Endothelial cell of umbilical vein (primary cell): ENCODE data around the gene NCOA6. TPM values are rescaled to one million over a fixed set of nuclear protein-coding genes. Genes with fewer than 3 reads are reported as not detected.

Experiments
- BruUV-seq: library from RNA; stranded (reverse); fragments of 400-500 nt; replicated peaks from 2 replicates; lab custom pipeline; 2021; lab: Mats Ljungman, UMichigan
- CTCF ChIA-PET: fragments of 300-600, 350-600 bp; sonication (Branson Sonifier 250); formaldehyde crosslinking; loops from one replicate; lab custom pipeline; 2021; ENCODE audit warnings: antibody characterized with exemption, inconsistent platforms; lab: Charles Lee
- POLR2A ChIA-PET: fragments of 300-600, 350-600 bp; sonication (Branson Sonifier 250); formaldehyde crosslinking; loops from one replicate; lab custom pipeline; 2021; ENCODE audit warnings: antibody characterized with exemption, inconsistent platforms; lab: Charles Lee
- DNase-seq: peaks from one replicate; pipeline ENCODE4 v3.0.0-alpha.2; 2011; ENCODE audit warnings: low read depth, low spot score
- FAIRE-seq: peaks from 2 replicates; lab custom pipeline; 2011; peaks lifted over from hg19 to GRCh38; lab: Jason Lieb, UNC
- H2AFZ ChIP-seq: 2 replicates; pipeline ENCODE4 v1.6.0; 2012; ENCODE audit warnings: low read depth, low read length, control low read depth, inconsistent platforms
- H3K27ac ChIP-seq: 2 replicates; pipeline ENCODE4 v1.5.1; 2011; ENCODE audit warnings: low read depth, mild to moderate bottlenecking, control low read depth, low read length, moderate library complexity; ENCODE audit not compliant: insufficient read depth
- H3K27me3 ChIP-seq, 2 experiments: 2 replicates each; pipeline versions ENCODE4 v1.6.0 to v1.6.1; 2011; ENCODE audit warnings: low read length in 2 of 2, mixed read lengths in 1 of 2; ENCODE audit not compliant: control insufficient read depth in 2 of 2, insufficient read depth in 2 of 2
- H3K36me3 ChIP-seq, 2 experiments: 2 replicates in 1 of 2; 3 replicates in 1 of 2; pipeline ENCODE4 v1.5.1; 2011; ENCODE audit warnings: low read length in 2 of 2, mild to moderate bottlenecking in 1 of 2, moderate library complexity in 1 of 2; ENCODE audit not compliant: control insufficient read depth in 2 of 2, insufficient read depth in 2 of 2; ENCODE audit errors: extremely low read depth in 1 of 2
- H3K4me1 ChIP-seq: 3 replicates; pipeline ENCODE4 v1.5.1; 2011; ENCODE audit warnings: mild to moderate bottlenecking, low read length; ENCODE audit not compliant: control insufficient read depth, insufficient read depth; ENCODE audit errors: extremely low read depth
- H3K4me2 ChIP-seq: 2 replicates; pipeline ENCODE4 v1.6.1; 2011; ENCODE audit warnings: low read length, control low read depth, mixed read lengths; ENCODE audit not compliant: insufficient read depth
- H3K4me3 ChIP-seq, 3 experiments: fragments of 200-600 bp in 1 of 3; sonication (generic), shearing (Covaris generic) in 1 of 3; replicated peaks in 1 of 3; 2 replicates each; pipeline ENCODE4 v1.5.1; 2011 to 2016; ENCODE audit warnings: control low read depth in 3 of 3, low read length in 3 of 3, mild to moderate bottlenecking in 2 of 3, inconsistent platforms in 1 of 3, low read depth in 1 of 3, moderate library complexity in 1 of 3; ENCODE audit not compliant: insufficient read depth in 1 of 3
- H3K79me2 ChIP-seq: 2 replicates; pipeline ENCODE4 v1.6.0; 2012; ENCODE audit warnings: low read length, inconsistent platforms; ENCODE audit not compliant: control insufficient read depth, insufficient read depth
- H3K9ac ChIP-seq: replicated peaks from 2 replicates; pipeline ENCODE3; 2011; ENCODE audit warnings: low read length, control low read depth; ENCODE audit not compliant: insufficient read depth; ENCODE audit errors: extremely low read depth
- H3K9me1 ChIP-seq: replicated peaks from 3 replicates; pipeline ENCODE4 v1.6.0; 2011; ENCODE audit warnings: mild to moderate bottlenecking, low read length; ENCODE audit not compliant: control insufficient read depth, insufficient read depth; ENCODE audit errors: extremely low read depth
- H3K9me3 ChIP-seq: replicated peaks from 2 replicates; pipeline ENCODE4 v1.5.1; 2012; ENCODE audit warnings: low read length, inconsistent platforms; ENCODE audit not compliant: control insufficient read depth, insufficient read depth
- H4K20me1 ChIP-seq: replicated peaks from 2 replicates; pipeline ENCODE3; 2011; ENCODE audit warnings: mild to moderate bottlenecking, low read length; ENCODE audit not compliant: control insufficient read depth, insufficient read depth; ENCODE audit errors: extremely low read depth
- EZH2 ChIP-seq: IDR thresholded peaks from 2 replicates; pipeline ENCODE4 v1.6.1; 2012; ENCODE audit warnings: borderline replicate concordance, low read depth, mild to moderate bottlenecking, moderate library complexity, low read length, inconsistent platforms; ENCODE audit not compliant: severe bottlenecking
- FOS ChIP-seq: IDR thresholded peaks from 2 replicates; pipeline ENCODE4 v1.6.1; 2011; ENCODE audit warnings: mild to moderate bottlenecking, low read length, moderate library complexity, borderline replicate concordance; ENCODE audit not compliant: insufficient read depth
- GATA2 ChIP-seq: IDR thresholded peaks from 2 replicates; pipeline ENCODE4 v1.7.0; 2011; ENCODE audit warnings: low read depth, mild to moderate bottlenecking, moderate library complexity, mixed read lengths, low read length; ENCODE audit not compliant: insufficient read length, insufficient read depth
- JUN ChIP-seq: IDR thresholded peaks from 2 replicates; pipeline ENCODE4 v1.6.1; 2011; ENCODE audit warnings: borderline replicate concordance, low read depth; ENCODE audit not compliant: insufficient read length, insufficient read depth
- MYC ChIP-seq: IDR thresholded peaks from one replicate; pipeline ENCODE4 v1.6.1; 2011; ENCODE audit warnings: mild to moderate bottlenecking, low read depth, low read length
- POLR2A ChIP-seq: IDR thresholded peaks from 2 replicates; pipeline ENCODE4 v1.6.1; 2012; ENCODE audit warnings: low read depth, mild to moderate bottlenecking, control low read depth, low read length
- POLR2AphosphoS5 ChIP-seq: IDR thresholded peaks from 2 replicates; pipeline ENCODE4 v1.6.1; 2012; ENCODE audit warnings: low read depth, mild to moderate bottlenecking, control low read depth, low read length, moderate library complexity; ENCODE audit not compliant: insufficient read depth
- dilution Hi-C: fragments of 300-500 bp; cut with MboI; formaldehyde crosslinking; loops from one replicate; pipeline ENCODE4 v1.15.0; 2019; ENCODE audit warnings: low sequenced_read_pairs; ENCODE audit not compliant: extremely low pct_ligation_motif_present
- intact Hi-C: fragments of 100-400 bp; cut with micrococcal nuclease; formaldehyde crosslinking; loops from one replicate; pipeline ENCODE4 v1.10.0; 2022
- polyA plus RNA-seq, 4 experiments: library from polyadenylated mRNA; depleted of rRNA in 3 of 4; stranded (reverse) in 3 of 4; unstranded in 1 of 4; fragments of >200 nt; gene quantifications; 2 replicates each; pipeline versions ENCODE4 v1.2.1 to v1.2.3, GENCODE V29; 2011 to 2012; ENCODE audit warnings: missing spikeins in 1 of 4
- total RNA-seq: library from RNA; stranded (reverse); gene quantifications from 2 replicates; pipeline ENCODE4 v1.2.3, GENCODE V29; 2021
- TF ChIP-seq, protein P1 (sequence below): IDR thresholded peaks from 2 replicates; pipeline ENCODE4 v1.6.1; 2011; ENCODE audit not compliant: insufficient read depth, insufficient read length
- TF ChIP-seq, protein P2 (sequence below), 2 donors: IDR thresholded peaks; 1 replicate in 1 of 2; 2 replicates in 1 of 2; pipeline ENCODE4 v1.5.1; 2011; ENCODE audit warnings: low read length in 2 of 2, mild to moderate bottlenecking in 2 of 2, moderate library complexity in 2 of 2, control low read depth in 1 of 2, inconsistent platforms in 1 of 2, low read depth in 1 of 2; ENCODE audit not compliant: insufficient read depth in 1 of 2; ENCODE audit errors: extremely low read depth in 1 of 2

Gene NCOA6
- total and polyA plus RNA-seq, 2 donors (not counting 3 experiments of a cell fraction or from before 2014, with no cell fraction given), result 16.9 to 26.7 TPM

GRCh38 chr20:34751453-34751852 lies 74.0 kb downstream of the NCOA6 start:
- no peaks in the 10 kb centered on the region for H3K9me1 ChIP-seq
- no peak overlapping the region for H2AFZ ChIP-seq
- no peak overlapping the region for H3K4me2 ChIP-seq
- ChIA-PET CTCF (interaction anchor here (0.8 to 4.9 kb wide), 3 partner anchors 10 to 229 kb away, joined by 3 to 23 read pairs (median 3); no protein-coding TSS in a partner anchor), POLR2A (no interaction called here)
- DNase-seq (no peak), FAIRE-seq (no peak)
- H3K4me1 ChIP-seq, result no peaks in the 10 kb centered on the region
- H3K9me3 ChIP-seq, result no peaks in the 10 kb centered on the region
- H3K9ac ChIP-seq, result no peak overlapping the region
- no peak overlapping the region for H3K4me3 ChIP-seq
- H4K20me1 ChIP-seq, result no peaks in the 10 kb centered on the region
- no peaks in the 10 kb centered on the region for H3K27me3 ChIP-seq
- dilution Hi-C loops, result no loop called here
- no peak overlapping the region for H3K27ac ChIP-seq
- no TSS peak for BruUV-seq
- intact Hi-C loops, result no loop called here
- no peaks in the 10 kb centered on the region for H3K79me2 ChIP-seq
- TF ChIP-seq GATA2 (no peak), POLR2AphosphoS5 (no peak), FOS (no peak), MYC (no peak), EZH2 (no peak), JUN (no peak), POLR2A (no peak)
- TF ChIP-seq, protein P1, sequence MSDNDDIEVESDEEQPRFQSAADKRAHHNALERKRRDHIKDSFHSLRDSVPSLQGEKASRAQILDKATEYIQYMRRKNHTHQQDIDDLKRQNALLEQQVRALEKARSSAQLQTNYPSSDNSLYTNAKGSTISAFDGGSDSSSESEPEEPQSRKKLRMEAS, result no peak
- TF ChIP-seq, protein P2, sequence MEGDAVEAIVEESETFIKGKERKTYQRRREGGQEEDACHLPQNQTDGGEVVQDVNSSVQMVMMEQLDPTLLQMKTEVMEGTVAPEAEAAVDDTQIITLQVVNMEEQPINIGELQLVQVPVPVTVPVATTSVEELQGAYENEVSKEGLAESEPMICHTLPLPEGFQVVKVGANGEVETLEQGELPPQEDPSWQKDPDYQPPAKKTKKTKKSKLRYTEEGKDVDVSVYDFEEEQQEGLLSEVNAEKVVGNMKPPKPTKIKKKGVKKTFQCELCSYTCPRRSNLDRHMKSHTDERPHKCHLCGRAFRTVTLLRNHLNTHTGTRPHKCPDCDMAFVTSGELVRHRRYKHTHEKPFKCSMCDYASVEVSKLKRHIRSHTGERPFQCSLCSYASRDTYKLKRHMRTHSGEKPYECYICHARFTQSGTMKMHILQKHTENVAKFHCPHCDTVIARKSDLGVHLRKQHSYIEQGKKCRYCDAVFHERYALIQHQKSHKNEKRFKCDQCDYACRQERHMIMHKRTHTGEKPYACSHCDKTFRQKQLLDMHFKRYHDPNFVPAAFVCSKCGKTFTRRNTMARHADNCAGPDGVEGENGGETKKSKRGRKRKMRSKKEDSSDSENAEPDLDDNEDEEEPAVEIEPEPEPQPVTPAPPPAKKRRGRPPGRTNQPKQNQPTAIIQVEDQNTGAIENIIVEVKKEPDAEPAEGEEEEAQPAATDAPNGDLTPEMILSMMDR (IDR thresholded peaks at IDR 0.05; ENCODE audit: extremely low read depth in 1 of 2, insufficient read depth in 1 of 2, low read depth in 1 of 2, low read length in 2 of 2), result no peak
- H3K36me3 ChIP-seq, result peaks cover 6 to 17% of the 10 kb centered on the region in 2 experiments
